Measurements from ENCODE around the gene SYTL3.
"Not testable (repeated sequence)": the region's sequence is repeated elsewhere in the genome, so short reads cannot be mapped to it uniquely, and the experiment has no call there.

Gene SYTL3

GRCh38 chr6:158665332-158665731, 15.5 kb downstream of the SYTL3 start:
- DNase-seq, result no peak

GRCh38 chr6:158666628-158667359, 16.9 kb downstream of the SYTL3 start:
- no peak for DNase-seq

GRCh38 chr6:158667360-158667981, 17.6 kb downstream of the SYTL3 start:
- no peak for DNase-seq

- no peak for DNase-seq
Observed at GRCh38 chr6:158668707-158669103, 18.9 kb downstream of the SYTL3 start.

- no peak for DNase-seq
Observed at GRCh38 chr6:158669145-158670035, 19.5 kb downstream of the SYTL3 start.

- not testable (repeated sequence) for DNase-seq
Observed at GRCh38 chr6:158672119-158672518, 22.3 kb downstream of the SYTL3 start.

GRCh38 chr6:158672726-158673125, 22.9 kb downstream of the SYTL3 start:
- no peak for DNase-seq

- no peak for DNase-seq
Observed at GRCh38 chr6:158674342-158675131, 24.7 kb downstream of the SYTL3 start.

- DNase-seq, result not testable (repeated sequence)
Observed at GRCh38 chr6:158677094-158677493, 27.2 kb downstream of the SYTL3 start.

- DNase-seq, result no peak
Observed at GRCh38 chr6:158677906-158678578, 28.2 kb downstream of the SYTL3 start.

GRCh38 chr6:158680015-158680414, 30.2 kb downstream of the SYTL3 start:
- DNase-seq, result no peak

GRCh38 chr6:158680481-158680880, 30.6 kb downstream of the SYTL3 start:
- no peak for DNase-seq

GRCh38 chr6:158684311-158684710, 34.5 kb downstream of the SYTL3 start:
- DNase-seq, result no peak

GRCh38 chr6:158684745-158685324, 35.0 kb downstream of the SYTL3 start:
- no peak for DNase-seq

GRCh38 chr6:158686311-158686710, 36.5 kb downstream of the SYTL3 start:
- DNase-seq, result no peak

GRCh38 chr6:158686791-158687381, 37.0 kb downstream of the SYTL3 start:
- DNase-seq, result no peak

- DNase-seq, result no peak
Observed at GRCh38 chr6:158687506-158687905, 37.7 kb downstream of the SYTL3 start.

- DNase-seq, result no peak
Observed at GRCh38 chr6:158688860-158689259, 39.0 kb downstream of the SYTL3 start.

- no peak for DNase-seq
Observed at GRCh38 chr6:158694913-158695312, 45.1 kb downstream of the SYTL3 start.

GRCh38 chr6:158697811-158698210, 48.0 kb downstream of the SYTL3 start:
- DNase-seq, result no peak

GRCh38 chr6:158698931-158699330, 49.1 kb downstream of the SYTL3 start:
- no peak for DNase-seq
